Vagina (tissue), 2 donors: Measurements from ENCODE around the gene SHC3. TPM values are rescaled to one million over a fixed set of nuclear protein-coding genes. Genes with fewer than 3 reads are reported as not detected.

Experiments used
- DNase-seq, 2 donors: peaks; one replicate each; pipeline ENCODE4 v3.0.0-alpha.2; 2017; ENCODE audit errors: extremely low spot score in 2 of 2
- H3K27ac ChIP-seq: fragments of 200-600 bp; sonication (generic); one replicate; pipeline ENCODE4 v1.5.1; 2019
- H3K27me3 ChIP-seq: fragments of 200-600 bp; sonication (generic); one replicate; pipeline ENCODE4 v1.5.1; 2019
- H3K36me3 ChIP-seq, 2 donors: fragments of 200-600 bp; sonication (generic); one replicate each; pipeline ENCODE4 v1.5.1; 2017 to 2019
- H3K4me1 ChIP-seq: fragments of 200-600 bp; sonication (generic); one replicate; pipeline ENCODE4 v1.5.1; 2019
- H3K4me3 ChIP-seq, 2 donors: fragments of 200-600 bp; sonication (generic); 1 replicate in 1 of 2; 2 replicates in 1 of 2; pipeline ENCODE4 v1.5.1; 2016 to 2019
- H3K9me3 ChIP-seq: fragments of 200-600 bp; sonication (generic); one replicate; pipeline ENCODE4 v1.5.1; 2019
- POLR2A ChIP-seq, 2 donors: fragments of 450-650 bp; IDR thresholded peaks; one replicate each; pipeline ENCODE4 v1.6.1; 2017; ENCODE audit warnings: antibody characterized with exemption in 2 of 2, mild to moderate bottlenecking in 2 of 2, moderate library complexity in 2 of 2
- POLR2AphosphoS5 ChIP-seq, 2 donors: sonication (generic); formaldehyde crosslinking; IDR thresholded peaks; one replicate each; pipeline ENCODE4 v1.9.0; 2017; ENCODE audit warnings: antibody characterized with exemption in 2 of 2, mild to moderate bottlenecking in 2 of 2, low read depth in 1 of 2; ENCODE audit not compliant: insufficient read depth in 1 of 2
- intact Hi-C: fragments of 100-400 bp; cut with DNase I; formaldehyde crosslinking; loops from one replicate; pipeline ENCODE4 v1.15.1; 2023
- total RNA-seq: library from RNA; depleted of rRNA; stranded (reverse); fragments of >200 nt; gene quantifications from one replicate; pipeline ENCODE4 v1.2.3, GENCODE V29; 2016
- TF ChIP-seq, protein P1 (sequence below), 3 experiments: fragments of 450-650 bp in 2 of 3; fragments of 200-600 bp in 1 of 3; sonication (generic) in 1 of 3; IDR thresholded peaks; one replicate each; pipeline ENCODE4 v1.5.1; 2017 to 2019; ENCODE audit warnings: antibody characterized with exemption in 3 of 3, mild to moderate bottlenecking in 2 of 3, moderate library complexity in 2 of 3

The SHC3 gene
- total RNA-seq, 1 donor from 2014 or later = 6.1 TPM

DNA sequence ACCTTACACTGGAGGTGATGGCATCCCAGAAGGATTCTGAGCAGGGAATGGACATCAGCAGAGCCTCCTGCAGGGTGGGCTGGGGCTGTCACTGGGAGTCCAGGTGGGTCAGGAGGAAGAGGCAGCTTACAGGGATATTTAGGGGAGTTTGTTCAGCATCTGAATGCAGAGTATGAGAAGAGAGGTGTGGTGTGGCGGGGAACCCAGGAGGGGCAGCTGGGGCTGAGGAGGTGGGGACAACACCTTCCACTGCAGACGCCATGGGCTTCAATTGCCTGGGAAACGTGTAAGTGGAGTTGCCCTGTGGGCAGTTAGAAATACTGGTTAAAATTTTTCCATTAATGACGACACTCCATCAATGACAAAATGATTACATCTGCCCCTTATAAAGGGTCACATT, 153.9 kb downstream of the SHC3 start:
- peak overlapping the region; percentile 92 for H3K27ac ChIP-seq
- peaks cover 37% of the 10 kb centered on the region for H3K4me1 ChIP-seq
- intact Hi-C loops = loop anchor here (5.0 to 10.0 kb wide), 2 partner anchors 150 to 637 kb away; partner anchors contain the start of genes SHC3 and SPIN1
- peaks cover 4% of the 10 kb centered on the region for H3K9me3 ChIP-seq
- TF ChIP-seq POLR2A (IDR thresholded peaks at IDR 0.05) = no peak
- no peak for DNase-seq
- H3K27me3 ChIP-seq = no peaks in the 10 kb centered on the region
- H3K4me3 ChIP-seq = no peak overlapping the region
- no peaks in the 10 kb centered on the region for H3K36me3 ChIP-seq

DNA sequence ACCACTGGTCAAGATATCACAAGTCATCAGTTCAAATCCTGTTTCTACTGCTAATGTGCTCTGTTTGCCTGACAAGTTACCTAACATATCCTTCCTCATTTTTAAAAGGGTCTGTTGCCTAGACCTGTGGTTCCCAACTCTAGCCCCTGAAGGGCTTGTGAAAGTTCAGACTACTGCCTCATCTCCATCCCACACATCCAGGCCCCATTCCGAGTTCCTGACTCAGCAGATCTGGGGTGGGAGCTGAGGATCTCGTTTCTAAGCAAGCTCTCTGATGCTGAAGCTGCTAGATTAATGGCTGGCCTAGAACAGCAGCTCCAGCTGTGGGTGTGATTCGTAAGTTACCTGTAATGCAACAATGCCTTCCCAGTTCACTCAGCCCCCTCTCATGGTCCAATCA, 154.9 kb downstream of the SHC3 start:
- no peaks in the 10 kb centered on the region for H3K9me3 ChIP-seq
- H3K27me3 ChIP-seq = no peaks in the 10 kb centered on the region
- H3K4me1 ChIP-seq = peaks cover 37% of the 10 kb centered on the region
- no peak for DNase-seq
- TF ChIP-seq POLR2A (IDR thresholded peaks at IDR 0.05) = no peak
- TF ChIP-seq POLR2AphosphoS5 (IDR thresholded peaks at IDR 0.05; ENCODE audit: insufficient read depth in 1 of 2, low read depth in 1 of 2) = no peak
- TF ChIP-seq, protein P1, sequence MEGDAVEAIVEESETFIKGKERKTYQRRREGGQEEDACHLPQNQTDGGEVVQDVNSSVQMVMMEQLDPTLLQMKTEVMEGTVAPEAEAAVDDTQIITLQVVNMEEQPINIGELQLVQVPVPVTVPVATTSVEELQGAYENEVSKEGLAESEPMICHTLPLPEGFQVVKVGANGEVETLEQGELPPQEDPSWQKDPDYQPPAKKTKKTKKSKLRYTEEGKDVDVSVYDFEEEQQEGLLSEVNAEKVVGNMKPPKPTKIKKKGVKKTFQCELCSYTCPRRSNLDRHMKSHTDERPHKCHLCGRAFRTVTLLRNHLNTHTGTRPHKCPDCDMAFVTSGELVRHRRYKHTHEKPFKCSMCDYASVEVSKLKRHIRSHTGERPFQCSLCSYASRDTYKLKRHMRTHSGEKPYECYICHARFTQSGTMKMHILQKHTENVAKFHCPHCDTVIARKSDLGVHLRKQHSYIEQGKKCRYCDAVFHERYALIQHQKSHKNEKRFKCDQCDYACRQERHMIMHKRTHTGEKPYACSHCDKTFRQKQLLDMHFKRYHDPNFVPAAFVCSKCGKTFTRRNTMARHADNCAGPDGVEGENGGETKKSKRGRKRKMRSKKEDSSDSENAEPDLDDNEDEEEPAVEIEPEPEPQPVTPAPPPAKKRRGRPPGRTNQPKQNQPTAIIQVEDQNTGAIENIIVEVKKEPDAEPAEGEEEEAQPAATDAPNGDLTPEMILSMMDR (IDR thresholded peaks at IDR 0.05) = no peak
- peak overlapping the region; percentile 92 for H3K27ac ChIP-seq
- H3K4me3 ChIP-seq = no peak overlapping the region
- intact Hi-C loops = loop anchor here (5.0 to 10.0 kb wide), 2 partner anchors 151 to 636 kb away; partner anchors contain the start of genes SHC3 and SPIN1
- no peaks in the 10 kb centered on the region for H3K36me3 ChIP-seq

DNA sequence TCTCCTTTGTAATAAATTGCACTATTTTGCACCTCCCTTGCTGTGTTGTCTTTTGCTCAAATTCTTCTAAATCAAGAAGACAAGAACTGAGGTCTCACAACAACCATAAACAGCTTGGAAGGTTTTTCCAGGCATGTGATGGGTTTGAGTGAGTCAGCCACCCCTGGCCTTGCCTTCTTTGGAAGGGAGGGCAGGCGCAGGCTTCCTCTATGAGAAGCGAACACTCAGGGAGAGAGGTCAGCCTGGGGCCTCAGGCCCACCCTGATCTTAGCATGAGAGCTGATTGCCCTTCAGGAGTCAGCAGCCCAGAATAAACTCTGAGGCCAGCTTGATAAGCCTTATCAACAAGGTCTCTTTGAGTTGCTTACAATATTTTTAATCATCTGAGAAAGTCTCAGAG, 155.7 kb downstream of the SHC3 start:
- Histone ChIP-seq H3K9me3 (no peaks in the 10 kb centered on the region), H3K4me3 (no peak overlapping the region), H3K4me1 (peaks cover 37% of the 10 kb centered on the region), H3K27ac (peak overlapping the region; percentile 92), H3K27me3 (no peaks in the 10 kb centered on the region), H3K36me3 (no peaks in the 10 kb centered on the region)
- TF ChIP-seq, protein P1 (IDR thresholded peaks at IDR 0.05) = no peak
- TF ChIP-seq POLR2AphosphoS5 (IDR thresholded peaks at IDR 0.05; ENCODE audit: insufficient read depth in 1 of 2, low read depth in 1 of 2) = peak; percentile 45 to 70
- TF ChIP-seq POLR2A (IDR thresholded peaks at IDR 0.05) = no peak
- intact Hi-C loops = loop anchor here (5.0 to 10.0 kb wide), 2 partner anchors 152 to 636 kb away; partner anchors contain the start of genes SHC3 and SPIN1
- DNase-seq = no peak

DNA sequence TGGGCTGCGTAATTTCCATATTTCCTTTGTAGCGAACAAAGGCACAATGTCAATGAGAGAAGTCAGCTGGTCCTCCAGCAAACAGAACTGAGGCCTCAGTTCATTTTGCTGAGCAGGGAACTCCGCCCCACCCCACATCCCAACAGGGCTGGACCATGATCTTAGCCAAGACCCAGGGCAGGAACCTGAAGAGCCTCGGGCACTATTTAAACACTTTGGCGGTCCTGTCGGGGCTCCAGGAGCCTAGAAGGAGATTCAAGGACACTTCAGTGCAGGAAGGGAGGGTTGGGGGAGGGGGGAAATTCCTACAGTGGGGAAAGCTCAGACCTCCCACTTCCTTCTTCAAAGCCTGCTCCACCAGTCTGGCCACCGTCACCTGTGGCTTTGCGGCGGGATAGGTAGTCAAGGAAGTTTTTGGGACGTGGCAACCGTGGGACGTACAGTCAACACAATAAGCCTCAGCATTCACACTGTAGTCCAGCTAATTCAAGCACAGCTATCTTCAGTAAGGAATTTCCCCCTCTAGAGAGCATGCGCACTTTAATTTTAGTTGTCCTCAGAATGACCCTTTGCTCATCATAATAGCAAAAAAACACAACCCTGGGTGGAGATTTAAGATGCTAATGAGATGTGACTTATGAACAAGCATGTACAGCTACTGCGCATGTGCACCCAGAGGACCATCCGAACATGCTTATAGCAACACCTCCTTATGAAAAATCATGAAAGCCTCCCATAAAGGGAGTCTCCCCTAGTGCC, 156.4 kb downstream of the SHC3 start:
- H3K4me3 ChIP-seq = no peak overlapping the region
- no peaks in the 10 kb centered on the region for H3K36me3 ChIP-seq
- peaks cover 37% of the 10 kb centered on the region for H3K4me1 ChIP-seq
- no peak for DNase-seq
- H3K27me3 ChIP-seq = no peaks in the 10 kb centered on the region
- no peaks in the 10 kb centered on the region for H3K9me3 ChIP-seq
- TF ChIP-seq POLR2AphosphoS5 (IDR thresholded peaks at IDR 0.05; ENCODE audit: insufficient read depth in 1 of 2, low read depth in 1 of 2) = no peak
- TF ChIP-seq POLR2A (IDR thresholded peaks at IDR 0.05) = no peak
- TF ChIP-seq, protein P1 (IDR thresholded peaks at IDR 0.05) = no peak
- intact Hi-C loops = loop anchor here (5.0 to 10.0 kb wide), 2 partner anchors 153 to 635 kb away; partner anchors contain the start of genes SHC3 and SPIN1
- peak overlapping the region; percentile 92 for H3K27ac ChIP-seq

DNA sequence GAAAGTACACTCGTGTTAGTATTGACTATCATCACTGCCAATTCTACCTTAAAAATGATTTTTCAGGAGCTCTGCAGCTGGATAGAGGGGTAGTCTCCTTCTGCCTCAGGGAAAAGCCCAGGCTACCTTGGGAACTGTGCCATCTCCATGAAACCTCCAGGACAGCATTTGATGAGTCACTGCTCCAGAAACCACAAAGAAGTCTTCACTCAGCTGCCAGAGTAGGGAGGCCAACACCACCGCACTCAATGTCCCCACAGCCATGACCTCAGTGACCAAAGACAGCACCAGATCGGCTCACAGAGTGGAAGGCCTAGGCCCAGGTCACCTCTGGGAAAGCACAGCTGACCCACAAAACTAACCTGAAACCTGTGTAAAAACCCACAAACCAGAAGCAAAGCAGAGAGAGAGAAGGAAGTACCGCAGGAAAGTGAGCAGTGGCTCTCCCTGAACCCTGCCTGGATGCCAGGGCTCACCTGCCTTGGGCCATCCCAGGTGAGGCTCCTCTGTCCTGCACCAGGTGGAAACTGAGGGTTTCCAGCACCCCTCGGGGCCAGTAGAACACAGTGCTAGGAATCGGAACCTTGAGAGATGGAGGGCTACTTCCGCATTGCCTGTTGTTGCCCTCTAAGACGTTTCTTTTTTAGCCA, 157.3 kb downstream of the SHC3 start:
- DNase-seq = no peak
- intact Hi-C loops = loop anchor here (5.0 to 10.0 kb wide), 2 partner anchors 154 to 634 kb away; partner anchors contain the start of genes SHC3 and SPIN1
- no peak for TF ChIP-seq POLR2A (IDR thresholded peaks at IDR 0.05)
- TF ChIP-seq, protein P1 (IDR thresholded peaks at IDR 0.05) = no peak
- TF ChIP-seq POLR2AphosphoS5 (IDR thresholded peaks at IDR 0.05; ENCODE audit: insufficient read depth in 1 of 2, low read depth in 1 of 2) = peak in 1 of 2 donors; percentile 44
- no peaks in the 10 kb centered on the region for H3K27me3 ChIP-seq
- peaks cover 32% of the 10 kb centered on the region for H3K4me1 ChIP-seq
- no peaks in the 10 kb centered on the region for H3K9me3 ChIP-seq
- peak overlapping the region; percentile 92 for H3K27ac ChIP-seq
- no peaks in the 10 kb centered on the region for H3K36me3 ChIP-seq
- no peak overlapping the region for H3K4me3 ChIP-seq
